Measurements from ENCODE around the gene EYS. TPM values are rescaled to one million over a fixed set of nuclear protein-coding genes. Genes with fewer than 3 reads are reported as not detected.

EYS gene
- total RNA-seq, 1 experiment from 2014 or later = 0.98 TPM

DNA sequence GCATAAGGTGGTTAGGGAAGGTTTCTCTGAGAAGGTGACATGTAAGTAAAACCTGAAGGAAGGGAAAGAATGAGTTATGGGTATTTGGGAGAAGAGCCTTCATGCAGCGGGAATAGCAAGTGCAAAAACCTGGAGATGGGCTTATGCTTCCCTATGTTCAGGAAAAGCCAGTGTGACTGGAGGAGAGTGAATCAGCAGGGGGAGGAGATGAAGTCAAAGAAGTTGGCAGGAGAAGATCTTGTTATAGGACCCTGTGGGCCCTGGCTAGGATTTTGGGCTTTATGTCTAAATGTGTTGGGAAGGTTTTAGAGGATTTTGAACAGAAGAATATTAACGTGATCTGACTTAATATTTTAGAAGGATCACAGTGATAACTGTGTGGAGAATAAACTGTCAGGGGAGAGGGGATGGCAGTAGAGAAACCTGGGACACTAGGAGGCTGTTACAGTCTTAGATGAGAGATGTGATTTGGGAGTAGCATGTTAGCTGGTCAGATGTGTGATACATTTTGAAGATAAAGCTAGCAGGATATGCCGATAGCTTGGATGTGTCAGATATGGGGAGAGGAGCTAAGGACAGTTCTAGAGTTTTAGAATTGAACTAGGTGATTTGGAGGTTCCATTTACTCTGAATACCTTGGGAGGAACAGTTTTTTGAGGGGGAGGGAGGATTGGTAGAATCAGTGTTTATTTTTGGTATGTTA is 2030.5 kb downstream of the EYS start:
- no peak for DNase-seq (ENCODE audit: low read depth)

DNA sequence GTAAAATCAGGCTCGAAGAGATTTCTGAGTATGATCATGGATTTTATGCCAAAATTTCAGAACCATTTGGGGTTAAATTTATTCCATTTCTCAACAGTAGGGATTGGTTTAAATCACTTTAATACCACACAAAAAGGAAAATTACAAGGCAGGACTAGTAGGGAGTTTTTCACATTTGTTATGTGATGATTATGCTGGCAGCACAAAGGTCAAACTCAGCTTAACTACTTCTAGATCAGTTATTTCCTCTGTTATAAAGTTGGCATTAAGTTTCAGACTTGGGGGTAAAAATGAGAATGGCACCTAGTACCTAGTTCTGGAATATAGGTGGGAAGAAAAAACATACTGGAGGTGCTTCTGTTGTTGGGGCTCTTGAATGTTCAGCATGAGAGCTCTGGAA is 2031.9 kb downstream of the EYS start:
- DNase-seq (ENCODE audit: low read depth) = no peak

DNA sequence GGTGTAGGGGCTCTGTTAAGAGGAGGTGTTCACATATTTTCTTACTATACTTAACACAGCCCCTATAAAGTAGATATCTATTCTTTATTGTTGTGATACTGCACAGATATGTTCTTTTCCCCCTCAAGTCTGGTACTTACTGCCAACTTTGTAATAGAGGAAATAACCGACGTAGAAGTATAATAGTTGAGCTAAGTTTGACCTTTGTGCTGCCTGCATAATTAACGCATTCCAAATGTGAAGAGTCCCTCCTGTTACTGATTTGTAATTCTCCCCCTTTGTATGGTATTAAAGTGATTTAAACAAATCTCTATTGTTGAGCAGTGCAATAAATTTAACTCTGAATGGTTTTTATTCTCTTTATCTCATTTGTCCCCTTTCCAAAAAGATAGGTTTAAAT is 2032.4 kb downstream of the EYS start:
- DNase-seq (ENCODE audit: low read depth) = no peak

DNA sequence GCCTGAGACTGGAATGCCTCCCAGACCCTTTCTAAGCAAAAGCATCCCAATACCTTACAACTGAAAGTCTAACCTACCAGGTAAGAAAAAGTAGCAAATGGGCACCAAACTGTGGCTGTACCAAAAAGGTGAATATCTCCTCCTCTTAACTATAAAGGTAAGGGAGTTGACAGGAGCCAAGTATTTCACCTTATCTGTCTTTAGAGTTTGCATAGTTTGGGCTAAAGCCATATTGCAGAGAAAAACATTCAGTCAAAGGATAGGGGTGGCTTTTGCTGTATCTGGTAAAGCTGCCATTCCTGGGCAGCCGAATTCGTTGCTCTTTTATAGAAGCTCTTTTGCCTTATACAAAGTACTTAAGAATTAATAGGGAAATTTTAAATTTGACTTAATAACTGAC is 2033.3 kb downstream of the EYS start:
- no peak for DNase-seq (ENCODE audit: low read depth)

DNA sequence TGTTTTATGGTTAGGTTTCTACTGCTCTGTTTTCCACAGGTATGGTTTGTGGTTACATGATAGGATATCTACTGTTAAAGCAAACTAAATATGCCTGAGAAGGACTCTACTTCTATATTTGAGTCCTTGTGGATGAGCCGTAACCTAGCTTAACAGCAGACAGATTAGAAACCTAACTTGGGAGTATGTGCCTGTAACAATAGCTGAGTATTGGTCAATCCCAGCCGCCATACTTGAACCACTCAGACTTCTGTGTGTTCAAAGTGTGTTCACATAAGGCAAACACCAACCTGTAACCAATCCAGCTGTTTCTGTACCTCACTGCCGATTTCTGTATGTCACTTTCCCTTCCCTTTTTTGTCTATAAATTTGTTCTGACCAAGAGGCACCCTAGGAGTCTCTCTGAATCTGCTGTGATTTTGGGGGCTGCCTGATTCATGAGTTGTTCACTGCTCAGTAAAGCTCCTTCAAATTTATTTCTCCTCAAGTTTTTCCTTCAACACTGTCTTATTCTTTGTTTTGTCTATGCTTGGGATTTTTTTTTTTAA is 2034.4 kb downstream of the EYS start:
- no peak for DNase-seq (ENCODE audit: low read depth)

DNA sequence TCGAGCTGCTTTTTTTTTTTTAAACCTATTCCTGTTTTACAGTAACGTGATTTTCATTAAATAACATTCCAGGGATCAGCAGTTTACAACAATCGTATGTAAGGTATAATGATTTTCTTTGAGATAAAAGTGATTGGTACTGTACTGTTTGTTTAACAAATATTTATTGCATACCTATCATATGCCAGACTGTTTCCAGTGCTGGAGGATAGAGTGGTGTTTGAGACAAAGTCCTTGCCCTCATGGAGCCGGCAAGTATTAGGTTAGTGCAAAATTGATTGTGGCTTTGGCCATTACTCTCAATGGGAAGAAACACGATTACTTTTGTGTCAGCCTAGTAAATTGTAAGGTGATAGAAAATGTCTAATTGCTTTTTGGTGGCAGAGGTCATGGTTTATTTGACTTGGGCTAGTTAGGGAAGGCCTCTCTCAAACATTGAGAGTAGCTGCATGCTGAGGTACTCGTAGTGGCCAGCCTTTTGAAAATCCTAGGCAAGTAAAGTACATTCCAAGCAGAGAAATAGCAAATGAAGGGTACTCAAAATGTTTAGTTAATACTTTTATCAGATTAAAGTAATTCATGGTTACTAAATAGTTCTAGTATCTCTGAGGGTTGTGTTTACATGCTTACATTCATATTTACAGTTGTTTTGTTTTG is 2035.8 kb downstream of the EYS start:
- DNase-seq (ENCODE audit: low read depth) = no peak
